DMS79 treated with DMSO at 0.1 percent for 48 hours (cell line): ENCODE results near the gene DUOXA2.
A peak's percentile ranks its signal among the peaks of the same experiment; 100 is the strongest.
"Not testable (repeated sequence)": the region's sequence is repeated elsewhere in the genome, so short reads cannot be mapped to it uniquely, and the experiment has no call there.

Source experiments
- DNase-seq: peaks from one replicate; lab custom pipeline; 2025; lab: John Stamatoyannopoulos, UW

The DUOXA2 gene

GRCh38 chr15:45117308-45118130, 3.4 kb downstream of the DUOXA2 start:
- DNase-seq: no peak

- peak; percentile 84 for DNase-seq
Observed at GRCh38 chr15:45118131-45118588, 4.0 kb downstream of the DUOXA2 start.

GRCh38 chr15:45118996-45119395, 4.9 kb downstream of the DUOXA2 start:
- DNase-seq: no peak

GRCh38 chr15:45120081-45120972, 6.2 kb downstream of the DUOXA2 start:
- DNase-seq: no peak

GRCh38 chr15:45121020-45121419, 6.9 kb downstream of the DUOXA2 start:
- DNase-seq: no peak

- DNase-seq: no peak
Observed at GRCh38 chr15:45121706-45122417, 7.7 kb downstream of the DUOXA2 start.

GRCh38 chr15:45122719-45123118, 8.6 kb downstream of the DUOXA2 start:
- DNase-seq: no peak

GRCh38 chr15:45123397-45123796, 9.3 kb downstream of the DUOXA2 start:
- DNase-seq: no peak

- DNase-seq: no peak
Observed at GRCh38 chr15:45126535-45127158, 12.5 kb downstream of the DUOXA2 start.

GRCh38 chr15:45128971-45129639, 15.0 kb downstream of the DUOXA2 start:
- DNase-seq: no peak

GRCh38 chr15:45129651-45130129, 15.6 kb downstream of the DUOXA2 start, which contains the start of the genes DUOX1 and DUOXA1:
TSS of gene DUOX1 (plus strand) at chr15:45129994. CDS start at chr15:45131967, 1,973 bp downstream.
TSS of gene DUOXA1 (minus strand) at chr15:45129879. CDS start at chr15:45123014, 6,865 bp downstream.
- DNase-seq: no peak

GRCh38 chr15:45130291-45131000, 16.3 kb downstream of the DUOXA2 start:
- DNase-seq: no peak

GRCh38 chr15:45131510-45131909, 17.4 kb downstream of the DUOXA2 start:
- DNase-seq: no peak

GRCh38 chr15:45132844-45133560, 18.9 kb downstream of the DUOXA2 start:
- no peak for DNase-seq

GRCh38 chr15:45133561-45133920, 19.4 kb downstream of the DUOXA2 start:
- peak; percentile 50 for DNase-seq

- DNase-seq: no peak
Observed at GRCh38 chr15:45134046-45134445, 19.9 kb downstream of the DUOXA2 start.

GRCh38 chr15:45134682-45135604, 20.8 kb downstream of the DUOXA2 start:
- no peak for DNase-seq

- DNase-seq: not testable (repeated sequence)
Observed at GRCh38 chr15:45135705-45136377, 21.7 kb downstream of the DUOXA2 start.
